OCI-LY3 (cell line): ENCODE measurements around the gene NPPA.
A peak's percentile ranks its signal among the peaks of the same experiment; 100 is the strongest.
"Not testable (repeated sequence)": the region's sequence is repeated elsewhere in the genome, so short reads cannot be mapped to it uniquely, and the experiment has no call there.

Experiments used
- H2AFZ ChIP-seq: fragments of 200-600, 300-600 bp; shearing (Covaris generic); 2 replicates; pipeline ENCODE4 v1.6.0; 2014; ENCODE audit warnings: antibody characterized with exemption, low read depth, low read length
- H3K27ac ChIP-seq: fragments of 200-600, 300-600 bp; sonication (generic); 2 replicates; pipeline ENCODE4 v1.5.1; 2014; ENCODE audit warnings: mild to moderate bottlenecking, low read length, moderate library complexity, mixed read lengths
- H3K27me3 ChIP-seq: fragments of 200-600, 300-600 bp; sonication (generic); 2 replicates; pipeline ENCODE4 v1.6.1; 2014; ENCODE audit warnings: low read depth, low read length, mixed read lengths
- H3K36me3 ChIP-seq: fragments of 200-600, 300-600 bp; sonication (generic); replicated peaks from 2 replicates; pipeline ENCODE3; 2014; ENCODE audit warnings: low read depth, low read length, mixed read lengths
- H3K4me1 ChIP-seq: fragments of 300-600, 200-600 bp; sonication (generic); 2 replicates; pipeline ENCODE4 v1.6.1; 2014; ENCODE audit warnings: low read length, mixed read lengths
- H3K4me2 ChIP-seq: fragments of 200-600, 300-600 bp; sonication (generic); 2 replicates; pipeline ENCODE4 v1.6.1; 2014; ENCODE audit warnings: low read length, mixed read lengths
- H3K4me3 ChIP-seq: fragments of 300-600, 200-600 bp; sonication (generic); 2 replicates; pipeline ENCODE4 v1.5.1; 2014; ENCODE audit warnings: antibody characterized with exemption, mild to moderate bottlenecking, low read length, moderate library complexity
- H3K79me2 ChIP-seq: fragments of 300-600, 200-600 bp; shearing (Covaris generic); 2 replicates; pipeline ENCODE4 v1.6.1; 2014; ENCODE audit warnings: mild to moderate bottlenecking, low read length, mixed read lengths
- H3K9ac ChIP-seq: fragments of 300-600, 200-600 bp; shearing (Covaris generic); 2 replicates; pipeline ENCODE4 v1.6.0; 2014; ENCODE audit warnings: mild to moderate bottlenecking, low read length, moderate library complexity
- H3K9me3 ChIP-seq: fragments of 200-600, 300-600 bp; shearing (Covaris generic); 2 replicates; pipeline ENCODE4 v1.6.1; 2014; ENCODE audit warnings: low read length, mixed read lengths; ENCODE audit not compliant: insufficient read depth
- H4K20me1 ChIP-seq: fragments of 200-600, 300-600 bp; sonication (generic); 2 replicates; pipeline ENCODE4 v1.6.1; 2016; ENCODE audit warnings: low read length, mixed read lengths; ENCODE audit not compliant: insufficient read depth
- EZH2phosphoT487 ChIP-seq: fragments of 200-600 bp; shearing (Covaris generic); IDR thresholded peaks from 2 replicates; pipeline ENCODE4 v1.6.1; 2018; ENCODE audit warnings: antibody characterized with exemption, mixed run types, low read depth
- TF ChIP-seq, protein P1 (sequence below): fragments of 200-600, 300-600 bp; sonication (generic); IDR thresholded peaks from 2 replicates; pipeline ENCODE4 v1.5.1; 2014; ENCODE audit warnings: antibody characterized with exemption, low read length, low read depth

Gene NPPA

DNA sequence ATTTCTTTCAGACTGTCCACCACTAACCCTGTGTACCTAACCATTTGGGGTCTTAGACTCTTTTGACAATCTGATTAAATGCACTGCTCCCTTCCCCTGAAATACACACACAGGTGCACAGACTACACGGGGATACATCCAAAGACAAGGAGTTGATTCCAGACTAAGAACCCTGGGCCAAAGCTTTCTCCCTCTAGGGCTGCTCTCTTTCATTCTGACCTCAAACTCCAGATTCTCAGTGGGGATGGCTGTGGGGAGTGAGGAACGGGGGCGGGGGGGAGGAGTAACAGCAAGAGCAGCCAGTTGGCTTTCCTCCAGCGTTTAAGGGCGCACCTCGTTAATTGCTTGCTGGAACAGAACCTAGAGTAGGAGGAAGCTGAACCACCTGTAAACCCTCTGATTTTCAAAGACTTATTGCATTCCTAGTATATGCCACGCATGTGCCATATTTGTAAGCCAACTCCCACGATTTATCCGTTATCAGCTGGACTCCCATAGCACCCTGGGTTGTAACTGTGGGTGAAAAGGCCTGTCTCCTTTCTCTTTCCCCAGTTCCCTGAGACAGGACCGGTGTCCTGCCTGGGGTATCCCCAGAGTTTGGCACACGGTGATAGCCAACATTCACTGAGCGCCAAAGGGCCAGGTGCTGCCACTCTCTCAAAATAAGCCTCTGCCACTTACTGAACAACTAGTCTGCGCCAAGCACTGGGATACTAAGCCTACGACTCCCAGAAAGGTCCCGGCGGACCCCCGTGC, 42.7 kb downstream of the NPPA start:
- no peaks in the 10 kb centered on the region for H3K9me3 ChIP-seq
- H3K36me3 ChIP-seq: peaks cover 10% of the 10 kb centered on the region
- TF ChIP-seq EZH2phosphoT487: no peak
- TF ChIP-seq, protein P1, sequence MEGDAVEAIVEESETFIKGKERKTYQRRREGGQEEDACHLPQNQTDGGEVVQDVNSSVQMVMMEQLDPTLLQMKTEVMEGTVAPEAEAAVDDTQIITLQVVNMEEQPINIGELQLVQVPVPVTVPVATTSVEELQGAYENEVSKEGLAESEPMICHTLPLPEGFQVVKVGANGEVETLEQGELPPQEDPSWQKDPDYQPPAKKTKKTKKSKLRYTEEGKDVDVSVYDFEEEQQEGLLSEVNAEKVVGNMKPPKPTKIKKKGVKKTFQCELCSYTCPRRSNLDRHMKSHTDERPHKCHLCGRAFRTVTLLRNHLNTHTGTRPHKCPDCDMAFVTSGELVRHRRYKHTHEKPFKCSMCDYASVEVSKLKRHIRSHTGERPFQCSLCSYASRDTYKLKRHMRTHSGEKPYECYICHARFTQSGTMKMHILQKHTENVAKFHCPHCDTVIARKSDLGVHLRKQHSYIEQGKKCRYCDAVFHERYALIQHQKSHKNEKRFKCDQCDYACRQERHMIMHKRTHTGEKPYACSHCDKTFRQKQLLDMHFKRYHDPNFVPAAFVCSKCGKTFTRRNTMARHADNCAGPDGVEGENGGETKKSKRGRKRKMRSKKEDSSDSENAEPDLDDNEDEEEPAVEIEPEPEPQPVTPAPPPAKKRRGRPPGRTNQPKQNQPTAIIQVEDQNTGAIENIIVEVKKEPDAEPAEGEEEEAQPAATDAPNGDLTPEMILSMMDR: no peak
- H3K79me2 ChIP-seq: peaks cover 21% of the 10 kb centered on the region
- peak overlapping the region; percentile 98 for H3K4me3 ChIP-seq
- peak overlapping the region; percentile 90 for H3K9ac ChIP-seq
- H4K20me1 ChIP-seq: no peaks in the 10 kb centered on the region
- no peaks in the 10 kb centered on the region for H3K27me3 ChIP-seq
- peaks cover 21% of the 10 kb centered on the region for H3K4me1 ChIP-seq
- H2AFZ ChIP-seq: no peak overlapping the region; the same call in 1 of the 2 replicates
- H3K4me2 ChIP-seq: peak overlapping the region; percentile 99
- peak overlapping the region; percentile 49; the same call in 1 of the 2 replicates for H3K27ac ChIP-seq

DNA sequence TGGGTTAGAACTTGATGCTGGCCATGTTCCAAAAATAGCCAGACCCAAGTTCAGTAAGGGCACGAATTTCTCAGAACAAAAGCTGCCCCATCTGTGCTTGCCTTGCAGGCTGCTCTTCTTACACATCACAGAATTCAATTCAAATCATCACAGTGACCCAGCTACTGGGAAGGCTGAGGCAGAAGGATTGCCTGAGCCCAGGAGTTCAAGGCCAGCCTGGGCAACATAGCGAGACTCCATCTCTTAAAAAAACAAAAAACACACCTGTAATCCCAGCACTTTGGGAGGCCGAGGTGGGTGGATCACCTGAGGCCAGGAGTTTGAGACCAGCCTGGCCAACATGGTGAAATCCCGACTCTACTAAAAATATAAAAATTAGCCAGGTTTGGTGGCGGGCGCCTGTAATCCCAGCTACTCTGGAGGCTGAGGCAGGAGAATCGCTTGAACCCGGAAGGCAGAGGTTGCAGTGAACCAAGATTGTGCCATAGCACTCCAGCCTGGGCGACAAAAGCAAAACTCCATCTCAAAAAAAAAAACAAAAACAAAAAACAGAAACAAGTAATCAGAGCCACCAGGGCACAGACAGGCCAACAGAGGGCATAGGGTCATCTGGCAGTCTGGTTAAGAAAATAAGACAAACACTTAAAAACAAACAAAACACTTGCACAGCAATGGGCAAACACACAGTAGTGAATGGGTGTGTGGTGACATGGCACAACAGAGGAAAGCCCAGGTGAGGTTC, 43.5 kb downstream of the NPPA start:
- H3K27ac ChIP-seq, H4K20me1 ChIP-seq, H2AFZ ChIP-seq, H3K27me3 ChIP-seq, H3K9me3 ChIP-seq, H3K36me3 ChIP-seq: not testable (repeated sequence)
- Histone ChIP-seq H3K4me2 (peak overlapping the region; percentile 99), H3K4me3 (peak overlapping the region; percentile 98), H3K9ac (peak overlapping the region; percentile 90; the same call in 1 of the 2 replicates), H3K79me2 (peaks cover 21% of the 10 kb centered on the region), H3K4me1 (peaks cover 21% of the 10 kb centered on the region)

- Histone ChIP-seq H3K27me3 (no peaks in the 10 kb centered on the region), H3K36me3 (peaks cover 10% of the 10 kb centered on the region), H3K9ac (no peak overlapping the region), H3K4me2 (peak overlapping the region; percentile 40), H2AFZ (no peak overlapping the region), H4K20me1 (no peaks in the 10 kb centered on the region), H3K4me1 (peaks cover 21% of the 10 kb centered on the region), H3K27ac (no peak overlapping the region), H3K9me3 (no peaks in the 10 kb centered on the region), H3K4me3 (no peak overlapping the region), H3K79me2 (peaks cover 21% of the 10 kb centered on the region)
- TF ChIP-seq, protein P1: no peak
- TF ChIP-seq EZH2phosphoT487: no peak
These were observed 44.4 kb downstream of the NPPA start for GRCh38 chr1:11802973-11803885.

- no peak overlapping the region for H3K9ac ChIP-seq
- H3K36me3 ChIP-seq: peaks cover 7% of the 10 kb centered on the region
- no peak overlapping the region for H3K27ac ChIP-seq
- H3K4me3 ChIP-seq: no peak overlapping the region
- no peaks in the 10 kb centered on the region for H3K9me3 ChIP-seq
- no peaks in the 10 kb centered on the region for H3K27me3 ChIP-seq
- no peak overlapping the region for H2AFZ ChIP-seq
- H3K79me2 ChIP-seq: peaks cover 19% of the 10 kb centered on the region
- no peak overlapping the region for H3K4me2 ChIP-seq
- no peaks in the 10 kb centered on the region for H4K20me1 ChIP-seq
- TF ChIP-seq EZH2phosphoT487: no peak
- TF ChIP-seq, protein P1: no peak
- peaks cover 17% of the 10 kb centered on the region for H3K4me1 ChIP-seq
These were observed 45.0 kb downstream of the NPPA start for GRCh38 chr1:11802616-11802972.
